GM18873 (cell line): ENCODE data around the gene LMAN2L.

ENCODE experiments used
- ATAC-seq: cut with Tn5 transposase; IDR thresholded peaks from one replicate; pipeline ENCODE4 v1.9.1; 2021; ENCODE audit warnings: mild to moderate bottlenecking, moderate library complexity, moderate number of reproducible peaks; ENCODE audit not compliant: unreplicated experiment, low FRiP score

Gene LMAN2L

DNA sequence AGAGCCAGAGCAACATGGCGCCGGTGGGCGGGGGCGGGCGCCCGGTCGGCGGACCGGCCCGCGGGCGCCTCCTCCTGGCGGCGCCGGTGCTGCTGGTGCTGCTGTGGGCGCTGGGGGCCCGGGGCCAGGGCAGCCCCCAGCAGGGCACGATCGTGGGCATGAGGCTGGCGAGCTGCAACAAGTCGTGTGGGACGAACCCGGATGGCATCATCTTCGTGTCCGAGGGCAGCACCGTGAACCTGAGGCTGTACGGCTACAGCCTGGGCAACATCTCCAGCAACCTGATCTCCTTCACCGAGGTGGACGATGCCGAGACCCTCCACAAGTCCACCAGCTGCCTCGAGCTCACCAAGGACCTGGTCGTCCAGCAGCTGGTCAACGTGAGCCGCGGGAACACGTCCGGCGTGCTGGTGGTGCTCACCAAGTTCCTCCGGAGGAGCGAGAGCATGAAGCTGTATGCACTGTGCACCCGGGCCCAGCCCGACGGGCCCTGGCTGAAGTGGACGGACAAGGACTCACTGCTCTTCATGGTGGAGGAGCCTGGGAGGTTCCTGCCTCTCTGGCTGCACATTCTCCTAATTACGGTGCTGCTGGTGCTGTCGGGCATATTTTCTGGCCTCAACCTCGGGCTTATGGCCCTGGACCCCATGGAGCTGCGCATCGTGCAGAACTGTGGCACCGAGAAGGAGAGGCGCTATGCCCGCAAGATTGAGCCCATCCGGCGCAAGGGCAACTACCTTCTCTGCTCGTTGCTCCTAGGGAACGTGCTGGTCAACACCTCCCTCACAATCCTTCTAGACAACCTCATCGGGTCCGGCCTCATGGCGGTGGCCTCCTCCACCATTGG, 21.3 kb upstream of the LMAN2L start:
- no peak for ATAC-seq

DNA sequence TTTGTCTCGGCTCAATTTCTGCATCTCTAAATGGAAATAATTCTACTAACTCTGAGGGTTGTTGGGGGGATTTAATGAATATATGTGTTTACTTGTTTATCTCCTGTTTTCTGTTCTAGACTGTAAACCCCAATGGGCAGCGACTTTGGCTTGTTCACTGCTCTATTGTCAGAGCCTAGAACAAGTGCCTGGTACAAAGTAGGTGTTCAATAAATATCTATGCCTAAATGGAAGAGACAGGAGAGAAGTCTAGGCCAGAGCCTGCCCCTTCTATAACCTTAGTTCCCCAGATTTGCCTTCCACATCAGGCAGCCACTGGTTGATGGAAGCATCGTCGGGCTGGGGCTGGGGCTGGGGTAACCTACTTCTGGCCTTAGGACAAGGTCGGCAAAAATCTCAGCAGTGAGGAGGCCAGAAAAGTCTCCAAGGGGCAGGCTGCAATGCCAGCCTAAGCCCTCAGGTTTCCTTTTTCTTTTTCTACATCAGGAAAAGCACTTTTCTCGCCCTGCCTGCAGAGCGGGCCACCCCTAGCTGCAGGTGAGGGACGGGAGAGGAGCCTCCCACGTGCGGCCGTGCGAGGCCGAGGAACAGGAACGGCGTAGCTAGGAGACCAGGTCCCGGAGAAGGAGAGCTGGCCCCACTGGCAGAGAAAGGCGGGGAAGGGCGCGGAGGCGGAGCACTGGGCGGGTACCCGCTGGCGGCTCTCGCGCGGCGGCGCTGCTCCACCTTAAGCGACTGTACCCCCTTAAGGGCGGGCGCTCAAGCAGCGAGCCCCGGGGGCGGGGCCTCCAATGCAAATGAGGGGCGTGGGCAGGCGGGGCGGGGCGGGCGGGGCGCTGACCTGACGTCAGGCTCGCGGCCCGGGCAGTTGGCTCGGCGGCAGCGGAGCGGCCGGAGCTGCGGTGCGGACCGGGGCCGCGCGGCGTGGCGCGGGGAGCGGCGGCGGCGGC, 20.4 kb upstream of the LMAN2L start, which contains the start of gene CNNM4:
TSS of gene CNNM4 (plus strand) at position 867 of the 950 bp plus-strand sequence. CDS start 98 bp downstream, outside the sequence.
- ATAC-seq = peak; percentile 54

DNA sequence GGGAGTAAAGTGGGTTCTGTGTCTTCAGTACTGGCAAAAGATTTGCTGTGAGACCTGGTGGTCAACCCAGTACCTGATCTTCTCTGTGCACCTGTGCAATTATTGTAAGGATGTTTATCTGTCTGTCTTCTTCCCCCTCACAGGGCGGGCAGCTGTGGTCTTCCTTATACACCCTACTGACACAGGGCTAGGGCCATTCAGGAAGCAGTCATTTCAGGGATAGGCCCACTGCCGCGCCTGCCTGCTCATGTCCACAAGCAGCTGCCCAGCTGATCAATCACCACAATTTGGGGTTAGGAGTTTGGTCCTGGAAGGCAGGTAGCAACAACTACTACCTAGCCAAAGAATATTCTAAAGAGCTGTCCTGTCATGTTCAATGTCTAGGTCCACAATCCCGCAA, 19.7 kb upstream of the LMAN2L start:
- no peak for ATAC-seq

DNA sequence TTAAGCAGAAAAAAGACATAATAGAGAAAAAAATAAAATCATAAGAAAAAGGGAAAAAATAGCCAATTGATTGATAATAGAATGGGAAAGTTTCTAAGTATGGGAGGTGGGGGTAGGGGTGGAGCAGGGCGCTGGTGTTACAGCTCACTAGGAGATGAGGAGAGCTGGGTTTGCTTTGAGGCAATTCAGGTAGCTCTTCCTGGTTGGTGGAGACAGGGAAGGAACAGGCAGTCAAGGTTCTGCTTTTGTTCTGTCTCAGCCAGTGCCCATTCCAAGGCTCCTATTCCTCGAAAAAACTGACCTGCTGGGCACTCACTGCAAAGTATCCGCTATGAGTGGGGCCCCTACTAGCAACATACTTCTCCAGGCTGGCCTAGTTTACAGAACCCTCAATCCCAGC, 19.1 kb upstream of the LMAN2L start:
- ATAC-seq = no peak

DNA sequence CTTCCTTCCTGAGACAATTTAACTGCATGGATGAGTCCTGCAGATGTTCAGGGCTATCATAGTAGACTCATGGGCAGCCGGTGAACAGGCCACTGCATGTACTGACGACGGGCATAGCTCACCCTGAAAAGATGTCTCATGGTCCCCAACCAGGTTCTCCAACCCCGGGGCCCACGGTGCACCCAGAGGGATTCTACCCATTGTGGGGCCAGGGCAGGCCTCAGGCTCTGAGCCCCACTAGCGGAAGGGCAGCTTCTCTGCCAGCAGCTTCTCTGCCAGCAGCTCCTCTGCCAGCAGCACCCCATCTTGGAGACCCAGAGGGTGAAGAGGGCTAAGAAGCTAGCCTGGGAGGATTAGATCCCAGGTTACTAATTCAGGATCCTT, 17.6 kb upstream of the LMAN2L start:
- ATAC-seq = no peak

DNA sequence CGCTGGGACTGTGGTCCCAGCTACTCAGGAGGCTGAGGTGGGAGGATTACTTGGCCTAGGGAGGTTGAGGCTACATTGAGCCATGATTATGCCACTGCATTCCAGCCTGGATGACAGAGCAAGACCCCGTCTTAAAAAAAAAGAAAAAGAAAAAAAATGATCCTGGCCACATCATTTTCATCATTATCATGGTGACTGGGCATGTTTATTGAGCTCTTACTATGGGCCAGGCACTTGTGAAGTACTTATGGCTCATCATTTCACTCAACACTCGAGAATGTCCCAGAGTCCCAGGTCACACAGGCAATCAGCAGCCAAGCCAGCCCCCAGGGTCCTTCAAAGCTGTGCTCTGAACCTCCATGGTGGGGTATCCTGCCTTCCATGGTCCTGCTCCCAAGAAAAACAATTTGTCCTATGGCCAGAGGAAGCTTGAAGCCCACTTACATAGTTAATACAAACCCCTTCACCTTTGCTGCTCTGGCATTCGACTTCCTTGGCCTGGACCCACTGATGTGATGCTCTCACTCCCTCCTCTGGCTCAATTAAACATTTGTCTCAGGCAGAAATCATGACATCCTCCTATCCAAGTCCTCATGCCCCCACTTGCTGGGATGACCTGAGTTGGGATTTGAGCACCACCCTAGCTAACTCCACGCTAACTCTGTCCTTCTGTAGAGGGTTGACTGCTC, 17.1 kb upstream of the LMAN2L start:
- ATAC-seq = no peak

DNA sequence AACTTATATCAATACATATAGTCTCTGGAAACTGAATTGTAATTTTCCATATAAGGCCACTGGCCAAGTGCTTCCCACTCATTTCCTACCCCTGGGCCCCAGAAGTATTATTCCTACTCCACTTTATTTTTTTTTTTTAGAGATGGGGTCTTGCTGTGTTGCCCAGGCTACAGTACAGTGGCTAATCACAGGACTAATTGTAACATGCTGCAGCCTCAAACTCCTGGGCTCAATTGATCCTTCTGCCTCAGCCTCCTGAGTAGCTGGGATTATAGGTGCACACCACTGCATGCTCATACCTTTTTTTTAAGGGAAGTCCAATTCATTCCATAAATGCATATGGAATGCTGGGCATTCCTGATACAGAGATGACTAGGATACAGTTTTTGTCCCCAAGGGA, 14.5 kb upstream of the LMAN2L start:
- ATAC-seq = no peak

DNA sequence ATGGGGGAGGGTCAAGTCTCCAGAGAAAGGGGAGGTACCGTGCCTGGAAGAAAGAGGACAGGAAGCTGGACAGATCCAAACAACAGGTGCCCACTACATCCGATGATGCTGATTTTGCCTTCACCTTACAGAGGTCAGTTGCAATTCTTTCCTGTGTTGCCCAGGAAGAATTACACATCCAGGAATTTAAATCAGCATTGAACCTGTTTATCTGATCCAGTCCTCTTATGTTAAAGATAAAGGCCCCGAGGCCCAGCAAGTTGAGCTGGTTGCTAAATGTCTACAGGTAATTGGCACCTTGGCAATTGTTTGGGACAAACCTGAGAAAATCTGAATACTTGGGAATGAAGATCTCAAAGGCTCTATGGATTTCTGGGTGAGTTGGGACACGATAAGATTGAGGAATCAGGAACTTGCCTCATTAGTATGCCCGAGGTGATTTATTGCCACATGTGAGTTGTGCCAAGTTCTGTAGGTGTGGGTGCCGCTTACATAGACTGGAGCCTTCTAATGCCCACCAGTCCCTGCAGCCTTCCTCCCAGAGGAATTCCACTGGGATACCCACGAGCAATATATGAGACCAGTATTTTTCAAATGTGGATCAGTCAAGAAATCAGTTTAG, 13.9 kb upstream of the LMAN2L start:
- ATAC-seq = no peak

DNA sequence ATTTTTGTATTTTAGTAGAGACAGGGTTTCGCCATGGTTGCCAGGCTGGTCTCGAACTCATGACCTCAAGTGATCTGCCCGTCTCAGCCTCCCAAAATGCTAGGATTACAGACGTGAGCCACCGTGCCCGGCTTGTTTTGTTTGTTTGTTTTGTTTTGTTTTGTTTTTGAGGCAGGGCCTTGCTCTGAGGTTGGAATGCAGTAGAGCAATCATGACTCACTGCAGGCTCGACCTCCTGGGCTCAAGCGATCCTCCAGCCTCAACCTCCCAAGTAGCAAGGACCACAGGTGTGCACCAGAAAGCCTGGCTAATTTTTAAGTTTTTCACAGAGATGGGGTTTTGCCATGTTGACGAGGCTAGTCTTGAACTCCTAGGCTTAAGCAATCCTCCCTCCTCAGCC, 11.9 kb upstream of the LMAN2L start:
- no peak for ATAC-seq

DNA sequence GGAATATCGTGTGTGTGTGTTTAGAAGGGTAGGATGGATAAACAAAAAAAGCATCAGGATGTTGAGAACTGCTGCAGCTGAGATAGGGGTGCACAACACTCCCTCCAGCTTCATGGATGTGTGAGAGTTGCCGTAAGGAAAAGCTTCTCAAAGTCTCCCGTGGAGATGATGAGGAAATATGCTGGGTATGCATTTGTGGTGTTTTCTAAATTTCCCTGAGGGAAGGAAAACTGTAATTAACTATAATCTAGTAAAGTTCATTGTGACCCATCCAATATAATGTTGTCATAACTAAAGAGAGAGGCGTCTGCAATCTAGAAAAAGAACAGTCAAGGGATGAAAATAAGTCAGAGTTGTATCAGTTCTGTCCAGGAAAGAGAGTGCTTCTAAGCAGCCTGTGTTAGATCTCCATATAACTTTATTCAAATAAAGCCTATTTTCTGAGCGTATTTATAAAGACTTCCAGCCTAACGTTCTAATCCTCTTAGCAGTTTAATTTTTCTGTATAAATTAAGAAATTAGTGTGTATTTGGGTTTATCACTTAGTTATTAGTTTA, 7.3 kb upstream of the LMAN2L start:
- ATAC-seq = no peak

DNA sequence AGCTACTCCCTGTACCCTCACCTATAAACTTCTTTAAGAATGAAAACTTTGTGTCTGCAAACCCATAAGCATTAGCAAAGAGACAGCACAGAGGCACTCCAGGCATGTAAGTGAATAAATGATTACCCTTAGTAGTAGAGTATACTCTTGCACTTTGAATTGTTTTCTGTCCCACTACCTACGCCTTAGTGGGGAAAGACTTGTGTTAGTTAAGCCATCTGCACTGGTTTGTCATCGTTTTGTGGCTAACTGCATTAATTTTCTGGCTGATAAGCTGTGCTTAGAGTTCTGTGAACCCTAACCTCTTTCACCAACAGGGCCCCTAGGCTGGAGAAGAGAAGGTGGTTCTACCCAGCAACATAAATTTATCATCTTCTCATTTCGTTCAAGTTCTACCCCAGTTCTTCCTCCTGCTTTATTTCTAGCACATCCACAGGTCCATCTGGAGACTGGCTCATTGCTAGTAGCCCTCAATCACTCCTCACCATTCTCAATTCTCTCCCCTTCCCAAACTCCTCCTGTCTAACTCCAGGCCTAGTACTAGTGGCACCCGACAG, 710 bp downstream of the LMAN2L start:
- no peak for ATAC-seq

DNA sequence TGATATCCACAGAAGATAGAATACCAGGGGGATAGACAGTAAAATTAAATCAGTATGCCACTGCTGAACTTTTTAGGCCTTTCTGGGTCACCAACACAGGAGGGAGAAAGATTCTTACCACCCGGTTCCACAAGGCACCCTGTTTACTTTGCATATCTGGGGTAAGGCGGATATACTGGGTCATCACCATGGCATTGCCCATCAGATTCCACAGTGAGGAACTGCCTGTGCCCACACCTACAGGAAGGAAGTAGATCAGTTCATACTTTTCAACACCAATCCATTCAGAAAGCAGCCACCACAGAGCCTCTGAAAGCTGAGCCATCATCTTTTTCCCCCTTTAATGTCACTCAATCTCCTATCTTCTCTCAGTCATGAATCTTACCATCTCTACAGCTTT, 2.0 kb downstream of the LMAN2L start:
- ATAC-seq = no peak

DNA sequence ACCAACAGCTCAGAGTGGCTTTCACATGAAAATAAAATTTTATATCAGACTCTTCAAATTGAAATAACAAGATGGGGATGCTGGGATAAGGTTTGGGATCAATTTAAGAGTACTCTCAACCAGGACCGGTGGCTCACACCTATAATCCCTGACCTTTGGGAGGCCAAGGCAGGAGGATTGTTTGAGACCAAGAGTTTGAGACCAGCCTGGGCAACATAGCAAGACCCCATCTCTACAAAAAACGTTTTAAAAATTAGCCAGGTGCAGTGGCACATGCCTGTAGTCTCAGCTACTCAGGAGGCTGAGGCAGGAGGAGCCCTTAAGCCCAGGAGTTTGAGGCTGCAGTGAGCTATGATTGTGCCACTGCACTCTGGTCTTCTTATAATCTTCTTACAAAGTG, 2.6 kb downstream of the LMAN2L start:
- no peak for ATAC-seq

DNA sequence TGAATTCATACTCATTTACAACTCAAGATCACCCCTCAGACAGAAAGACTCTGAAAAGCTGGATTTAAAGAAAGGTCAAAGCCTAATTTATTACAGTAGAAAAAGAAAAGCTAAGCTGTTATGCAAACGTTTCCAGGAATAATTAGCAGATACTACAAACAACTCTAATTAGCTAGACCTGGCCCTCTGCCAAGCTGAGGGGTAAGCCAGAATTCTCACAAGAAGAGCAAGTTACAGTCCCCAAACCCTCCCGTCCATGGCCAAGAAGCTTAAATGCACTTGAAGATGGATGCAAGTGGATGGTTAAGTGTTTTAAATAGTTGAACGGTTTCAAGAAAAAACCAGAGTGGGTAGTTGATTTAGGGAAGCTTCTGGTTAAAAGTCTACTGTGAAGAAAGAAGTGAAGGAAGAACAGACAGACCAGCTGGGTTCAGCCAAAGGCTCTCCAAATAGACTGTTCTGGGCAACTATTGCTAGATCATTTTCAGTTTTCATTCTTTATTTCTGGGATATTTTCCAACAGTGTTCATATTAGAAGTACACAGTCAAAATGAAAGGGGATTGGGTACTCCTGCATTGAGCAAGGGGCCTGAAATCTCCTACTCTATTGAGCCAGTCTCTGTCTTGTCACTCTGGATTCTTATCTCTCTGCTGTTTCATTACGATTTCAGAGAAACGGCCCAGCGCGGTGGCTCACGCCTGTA, 4.8 kb downstream of the LMAN2L start:
- no peak for ATAC-seq

DNA sequence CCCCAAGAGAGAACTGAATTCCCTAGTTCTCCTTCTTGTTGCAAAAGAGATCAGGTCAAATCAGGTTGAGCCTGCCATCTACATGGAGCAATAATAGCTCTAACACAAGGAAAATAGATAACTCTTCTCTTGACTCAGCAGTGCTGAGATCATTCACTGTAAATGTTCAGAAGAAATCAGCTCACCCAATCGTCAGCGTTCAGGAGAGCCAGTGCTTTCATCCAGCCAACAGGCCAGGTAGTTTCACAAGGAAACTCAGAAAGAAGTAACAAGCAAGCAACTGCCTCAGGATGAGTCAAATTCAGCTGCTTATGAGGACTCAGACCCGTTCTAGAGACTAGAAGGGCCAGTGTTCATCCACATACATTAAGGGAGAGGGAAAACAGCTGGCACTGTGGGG, 5.9 kb downstream of the LMAN2L start:
- no peak for ATAC-seq

DNA sequence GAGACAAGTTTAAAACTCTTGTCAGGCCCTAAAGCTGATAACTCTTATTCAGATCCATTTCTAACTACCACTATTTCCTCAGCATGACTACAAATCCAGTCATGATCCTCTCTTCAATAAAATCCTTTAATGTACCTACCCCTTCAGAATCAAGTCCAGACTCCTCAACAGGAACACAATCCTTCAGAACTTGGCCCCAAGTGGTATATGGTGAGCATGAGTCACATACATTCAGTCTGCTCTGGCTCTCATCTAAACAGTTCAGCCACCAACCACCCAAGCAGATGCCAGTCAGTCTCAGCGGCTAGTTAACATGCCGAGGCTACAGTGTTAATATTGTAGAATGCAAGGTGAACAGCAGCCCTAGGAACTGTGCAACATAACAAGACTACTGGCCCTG, 9.7 kb downstream of the LMAN2L start:
- ATAC-seq = no peak

DNA sequence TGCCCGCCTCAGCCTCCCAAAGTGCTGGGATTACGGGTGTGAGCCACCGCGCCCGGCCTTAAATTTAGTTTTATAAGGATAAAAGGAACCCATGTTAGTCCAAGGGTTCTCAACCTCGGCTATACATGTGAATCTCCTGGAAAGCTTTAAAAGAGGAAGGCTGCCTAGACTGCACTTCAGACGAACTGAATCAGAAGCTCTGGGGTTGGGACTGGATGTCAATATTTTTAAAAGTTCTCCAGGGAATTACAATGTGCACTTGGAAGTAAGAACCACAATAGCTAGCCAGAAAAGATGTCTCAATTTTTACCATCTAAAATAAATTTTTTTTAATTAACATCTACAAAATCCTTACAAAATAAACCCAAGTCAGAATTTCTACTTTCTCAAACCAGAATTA, 10.1 kb downstream of the LMAN2L start:
- ATAC-seq = no peak

DNA sequence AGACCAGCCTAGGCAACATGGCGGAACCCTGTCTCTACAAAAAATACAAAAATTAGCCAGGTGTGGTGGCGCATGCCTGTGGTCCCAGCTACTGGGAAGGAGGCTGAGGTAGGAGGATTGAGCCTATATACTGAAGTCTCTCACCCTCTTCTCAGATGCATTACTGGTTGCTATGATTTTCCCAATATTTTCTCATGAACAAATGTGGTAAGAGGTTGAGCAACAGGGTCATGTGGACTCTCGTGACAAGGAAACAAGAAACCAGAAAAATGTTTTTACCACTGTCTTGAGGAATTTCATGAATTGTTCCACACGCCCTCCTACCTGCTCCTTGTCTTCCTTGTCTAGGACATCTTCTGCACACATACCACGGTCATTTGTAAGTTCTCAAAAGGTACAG, 12.4 kb downstream of the LMAN2L start:
- no peak for ATAC-seq

DNA sequence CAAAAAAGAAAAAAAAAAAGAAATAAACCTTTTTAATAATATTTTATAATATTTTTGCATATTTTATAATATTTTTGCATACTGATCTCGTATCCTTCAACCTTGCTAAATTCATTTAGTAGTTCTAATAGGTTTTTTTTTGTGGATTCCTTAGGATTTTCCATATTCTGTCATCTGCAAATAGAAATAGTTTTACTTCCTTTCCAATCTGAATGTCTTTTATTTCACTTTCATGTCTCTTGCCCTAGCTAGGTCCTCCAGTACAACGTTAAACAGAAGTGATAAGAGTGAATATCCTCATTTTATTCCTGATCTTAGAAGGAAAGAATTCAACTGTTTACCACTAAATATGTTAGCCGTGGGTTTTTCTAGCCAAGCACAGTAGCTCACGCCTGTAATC, 13.7 kb downstream of the LMAN2L start:
- no peak for ATAC-seq
